Measurements from ENCODE around the gene TWSG1.
A peak's percentile ranks its signal among the peaks of the same experiment; 100 is the strongest.
"Not testable (repeated sequence)": the region's sequence is repeated elsewhere in the genome, so short reads cannot be mapped to it uniquely, and the experiment has no call there.

Gene TWSG1

GRCh38 chr18:9392726-9393125 is 58.2 kb downstream of the TWSG1 start:
- no peak for DNase-seq (ENCODE audit: low read depth in 2 of 2)

GRCh38 chr18:9394046-9394445 is 59.5 kb downstream of the TWSG1 start:
- DNase-seq (ENCODE audit: low read depth in 2 of 2) = no peak

- DNase-seq (ENCODE audit: low read depth in 2 of 2) = no peak
Measured at GRCh38 chr18:9400197-9400596, 65.6 kb downstream of the TWSG1 start.

DNA sequence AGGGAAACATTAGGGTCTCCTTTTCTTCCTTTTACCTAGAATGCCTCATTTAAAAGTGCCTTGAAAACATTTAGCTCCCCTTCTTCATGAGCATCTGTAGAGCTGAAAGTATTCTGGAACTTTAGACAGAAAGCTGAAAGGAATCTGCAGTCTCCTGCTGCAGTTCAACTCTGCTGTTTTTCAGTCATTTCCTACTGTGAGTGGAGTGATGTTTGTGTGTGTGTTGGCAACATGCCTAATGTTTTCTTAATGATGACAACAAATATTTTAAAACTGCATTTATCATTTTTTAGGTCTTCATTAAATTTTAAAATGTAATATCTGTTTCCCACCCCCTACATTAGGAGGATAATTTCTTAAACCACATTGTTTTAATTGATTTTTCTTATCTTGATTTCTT is 66.6 kb downstream of the TWSG1 start:
- no peak for DNase-seq (ENCODE audit: low read depth in 2 of 2)

DNA sequence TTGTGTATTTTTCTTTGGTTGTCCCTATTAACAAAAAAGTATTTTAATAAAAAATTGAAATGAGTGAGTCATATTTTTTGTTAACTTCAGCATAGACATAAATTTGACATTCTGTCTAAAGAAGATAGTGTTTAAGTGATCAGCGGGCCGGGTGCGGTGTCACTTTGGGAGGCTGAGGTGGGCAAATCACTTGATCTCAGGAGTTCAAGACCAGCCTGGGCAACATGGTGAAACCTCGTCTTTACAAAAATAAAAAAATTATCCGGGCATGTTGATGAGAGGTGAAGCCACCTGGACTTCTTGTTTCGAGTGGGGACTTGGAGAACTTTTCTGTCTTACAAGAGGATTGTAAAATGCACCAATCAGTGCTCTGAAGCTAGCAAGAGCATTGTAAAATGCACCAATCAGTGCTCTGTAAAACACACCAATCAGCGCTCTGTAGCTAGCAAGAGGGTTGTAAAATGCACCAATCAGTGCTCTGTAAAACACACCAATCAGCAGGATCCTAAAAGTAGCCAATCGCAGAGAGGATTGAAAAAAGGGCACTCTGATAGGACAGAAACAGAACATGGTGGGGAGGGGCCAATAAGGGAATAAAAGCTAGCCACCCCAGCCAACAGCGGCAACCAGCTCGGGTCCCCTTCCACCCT is 67.9 kb downstream of the TWSG1 start:
- not testable (repeated sequence) for DNase-seq (ENCODE audit: low read depth in 2 of 2)

DNA sequence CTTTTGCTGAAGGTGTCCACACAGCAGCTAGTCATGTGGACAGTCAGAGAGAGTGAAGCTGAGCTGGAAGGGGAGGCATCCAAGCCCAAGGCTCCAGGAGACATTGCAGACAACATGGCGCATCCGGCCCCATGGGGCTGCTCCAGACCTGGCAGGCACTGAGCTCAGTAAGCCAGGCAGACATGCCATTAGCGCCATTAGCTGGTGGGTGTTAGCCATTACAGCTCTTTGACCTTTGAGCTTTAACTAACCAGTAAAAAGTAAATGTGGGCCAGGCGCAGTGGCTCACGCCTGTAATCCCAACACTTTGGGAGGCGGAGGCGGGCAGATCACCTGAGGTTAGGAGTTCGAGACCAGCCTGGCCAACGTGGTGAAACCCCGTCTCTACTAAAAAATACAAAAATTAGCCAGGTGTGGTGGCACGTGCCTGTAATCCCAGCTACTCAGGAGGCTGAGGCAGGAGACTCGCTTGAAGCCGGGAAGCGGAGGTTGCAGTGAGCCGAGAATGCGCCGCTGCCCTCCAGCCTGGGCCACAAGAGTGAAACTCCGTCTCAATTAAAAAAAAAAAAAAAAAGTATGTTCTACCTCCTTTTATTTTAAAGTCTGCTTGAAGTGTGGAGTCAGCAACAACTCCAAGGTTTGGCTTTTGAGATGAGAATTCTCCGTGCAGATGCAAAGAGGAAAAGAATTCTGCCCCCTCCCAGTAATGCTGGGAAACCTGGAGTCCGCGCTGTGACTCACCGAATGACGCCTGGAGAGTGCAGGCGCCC is 69.4 kb downstream of the TWSG1 start:
- DNase-seq (ENCODE audit: low read depth in 2 of 2) = no peak

GRCh38 chr18:9404565-9405060 is 70.0 kb downstream of the TWSG1 start:
- DNase-seq (ENCODE audit: low read depth in 2 of 2) = peak in 1 of 2 donors; percentile 14

- peak in 1 of 2 donors; percentile 1 for DNase-seq (ENCODE audit: low read depth in 2 of 2)
Measured at GRCh38 chr18:9405130-9405529, 70.6 kb downstream of the TWSG1 start.

DNA sequence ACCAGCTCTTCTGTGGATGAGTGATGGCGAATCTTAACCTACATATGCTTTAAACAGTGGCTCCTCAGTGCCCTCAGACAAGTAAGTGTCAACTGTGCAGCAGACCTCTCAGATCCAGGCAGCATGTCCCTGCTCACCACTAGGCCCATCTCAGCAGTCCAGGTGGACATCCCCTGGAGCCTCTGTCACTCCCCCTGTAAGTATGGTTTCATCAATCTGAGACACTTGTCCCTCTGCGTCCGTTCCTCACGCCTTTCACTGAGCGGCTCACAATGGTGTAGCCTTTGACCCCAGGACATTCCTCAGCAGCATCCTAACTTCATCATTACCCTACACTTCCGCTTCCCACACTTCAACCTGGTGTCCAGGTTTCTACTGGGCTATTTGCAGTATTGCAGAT is 71.4 kb downstream of the TWSG1 start:
- DNase-seq (ENCODE audit: low read depth in 2 of 2) = no peak

GRCh38 chr18:9410515-9410914 is 75.9 kb downstream of the TWSG1 start:
- DNase-seq (ENCODE audit: low read depth in 2 of 2) = no peak

- DNase-seq (ENCODE audit: low read depth in 2 of 2) = no peak
Measured at GRCh38 chr18:9413576-9413975, 79.0 kb downstream of the TWSG1 start.

- DNase-seq (ENCODE audit: low read depth in 2 of 2) = no peak
Measured at GRCh38 chr18:9416563-9417072, 82.0 kb downstream of the TWSG1 start.

DNA sequence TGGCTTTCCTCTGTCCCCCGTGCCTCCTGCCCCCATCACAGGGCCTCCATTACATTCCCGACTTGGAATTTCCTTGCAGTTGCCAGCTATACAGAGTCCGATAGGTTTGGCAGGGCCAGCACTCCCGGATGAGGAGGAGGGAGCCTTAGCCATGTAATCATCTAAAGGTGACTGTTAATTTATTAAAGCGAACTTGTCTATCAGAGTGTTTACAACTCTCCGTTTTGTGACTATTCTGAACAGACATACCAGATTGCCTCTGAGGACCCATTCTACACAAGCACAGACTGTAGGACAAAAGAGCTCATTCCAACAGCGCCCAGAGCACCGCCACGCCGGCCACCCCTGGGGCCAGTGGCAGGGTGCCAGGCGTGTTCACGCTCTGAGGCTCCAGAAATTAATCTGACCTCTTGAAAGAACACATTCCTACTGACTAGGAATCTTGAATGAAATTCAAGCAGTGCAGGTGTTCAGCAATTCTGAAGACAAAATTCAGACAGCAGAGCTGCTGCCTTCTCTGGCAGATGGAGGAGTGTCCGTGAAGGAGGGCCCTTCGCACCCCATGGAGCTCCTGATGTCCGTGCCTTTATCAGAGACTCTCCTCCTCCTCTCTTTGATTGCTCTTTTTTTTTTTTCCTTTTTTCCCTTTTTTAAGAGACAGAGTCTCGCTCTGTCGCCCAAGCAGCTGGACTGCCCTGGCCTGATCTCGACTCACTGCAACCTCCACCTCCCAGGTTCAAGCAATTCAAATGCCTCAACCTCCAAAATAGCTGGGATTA is 82.7 kb downstream of the TWSG1 start:
- no peak for DNase-seq (ENCODE audit: low read depth in 2 of 2)

GRCh38 chr18:9418047-9418690 is 83.6 kb downstream of the TWSG1 start:
- DNase-seq (ENCODE audit: low read depth in 2 of 2) = no peak

GRCh38 chr18:9419956-9420631 is 85.5 kb downstream of the TWSG1 start:
- DNase-seq (ENCODE audit: low read depth in 2 of 2) = no peak

- no peak for DNase-seq (ENCODE audit: low read depth in 2 of 2)
Measured at GRCh38 chr18:9421096-9421900, 86.7 kb downstream of the TWSG1 start.

GRCh38 chr18:9421901-9422327 is 87.3 kb downstream of the TWSG1 start:
- no peak for DNase-seq (ENCODE audit: low read depth in 2 of 2)

GRCh38 chr18:9422816-9423519 is 88.4 kb downstream of the TWSG1 start:
- no peak for DNase-seq (ENCODE audit: low read depth in 2 of 2)

- not testable (repeated sequence) for DNase-seq (ENCODE audit: low read depth in 2 of 2)
Measured at GRCh38 chr18:9423648-9424047, 89.1 kb downstream of the TWSG1 start.

DNA sequence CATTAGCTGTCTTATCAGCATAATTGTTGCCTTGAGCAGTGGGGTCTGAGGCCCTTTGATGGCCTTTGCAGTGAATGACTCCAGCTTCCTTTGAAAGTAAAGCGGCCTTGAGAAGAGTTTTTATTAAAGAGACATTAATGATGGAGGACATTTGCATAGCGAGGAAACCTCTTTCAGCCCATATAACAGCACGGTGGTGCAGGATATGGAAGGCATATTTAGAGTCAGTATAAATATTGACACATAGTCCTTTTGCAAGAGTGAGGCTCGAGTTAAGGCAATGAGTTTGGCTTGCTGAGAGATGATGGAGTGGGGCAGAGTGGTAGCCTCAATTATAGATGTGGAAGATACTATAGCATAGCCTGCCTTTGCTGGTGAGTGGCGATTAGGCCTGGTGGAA is 89.7 kb downstream of the TWSG1 start:
- DNase-seq (ENCODE audit: low read depth in 2 of 2) = not testable (repeated sequence)

Measured in stimulated activated CD4-positive, alpha-beta T cell treated with anti-CD3 and anti-CD28 coated beads, Interleukin-1b, Interleukin-23, amount 100 ng/mL, for 4 hours (primary cell).